Endometrial microvascular endothelial cells (primary cell): ENCODE measurements around the gene TP53RK. TPM values are rescaled to one million over a fixed set of nuclear protein-coding genes. Genes with fewer than 3 reads are reported as not detected.

Source experiments
- in situ Hi-C: cut with HindIII; loops from 2 replicates; pipeline ENCODE4 v1.10.0; 2017; ENCODE audit warnings: low sequenced_read_pairs, low pct_unique_long_range_greater_than_20kb; ENCODE audit errors: inconsistent ontology term
- total RNA-seq: library from RNA; depleted of rRNA; stranded (reverse); fragments of >200 nt; gene quantifications from one replicate; pipeline ENCODE4 v1.2.3, GENCODE V29; 2015; ENCODE audit errors: inconsistent ontology term

TP53RK gene
- total RNA-seq, 1 donor from 2014 or later, result 31.6 TPM

GRCh38 chr20:46646659-46647380 lies 42.4 kb downstream of the TP53RK start:
- in situ Hi-C loops, result no loop called here

GRCh38 chr20:46646122-46646521 lies 43.1 kb downstream of the TP53RK start:
- in situ Hi-C loops, result no loop called here

GRCh38 chr20:46644733-46645132 lies 44.5 kb downstream of the TP53RK start:
- in situ Hi-C loops, result no loop called here

GRCh38 chr20:46644160-46644559 lies 45.1 kb downstream of the TP53RK start:
- in situ Hi-C loops, result no loop called here

DNA sequence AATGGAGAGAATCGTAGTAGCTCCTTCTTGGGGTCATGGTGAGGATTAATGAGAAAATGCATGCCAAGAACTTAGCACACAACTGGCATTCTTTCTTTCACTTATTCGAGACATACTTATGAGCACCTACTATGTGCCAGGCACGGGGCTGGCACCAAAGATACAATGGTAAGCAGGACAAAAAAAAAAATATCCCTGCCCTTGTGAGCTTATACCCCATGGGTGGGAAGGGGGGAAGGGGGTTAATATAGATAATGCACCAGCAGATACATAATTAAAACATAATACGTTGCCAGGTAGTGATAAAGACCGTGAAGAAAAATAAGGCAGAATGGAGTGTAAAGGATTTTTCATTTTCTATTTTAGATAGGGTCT lies 46.3 kb downstream of the TP53RK start:
- in situ Hi-C loops, result no loop called here

DNA sequence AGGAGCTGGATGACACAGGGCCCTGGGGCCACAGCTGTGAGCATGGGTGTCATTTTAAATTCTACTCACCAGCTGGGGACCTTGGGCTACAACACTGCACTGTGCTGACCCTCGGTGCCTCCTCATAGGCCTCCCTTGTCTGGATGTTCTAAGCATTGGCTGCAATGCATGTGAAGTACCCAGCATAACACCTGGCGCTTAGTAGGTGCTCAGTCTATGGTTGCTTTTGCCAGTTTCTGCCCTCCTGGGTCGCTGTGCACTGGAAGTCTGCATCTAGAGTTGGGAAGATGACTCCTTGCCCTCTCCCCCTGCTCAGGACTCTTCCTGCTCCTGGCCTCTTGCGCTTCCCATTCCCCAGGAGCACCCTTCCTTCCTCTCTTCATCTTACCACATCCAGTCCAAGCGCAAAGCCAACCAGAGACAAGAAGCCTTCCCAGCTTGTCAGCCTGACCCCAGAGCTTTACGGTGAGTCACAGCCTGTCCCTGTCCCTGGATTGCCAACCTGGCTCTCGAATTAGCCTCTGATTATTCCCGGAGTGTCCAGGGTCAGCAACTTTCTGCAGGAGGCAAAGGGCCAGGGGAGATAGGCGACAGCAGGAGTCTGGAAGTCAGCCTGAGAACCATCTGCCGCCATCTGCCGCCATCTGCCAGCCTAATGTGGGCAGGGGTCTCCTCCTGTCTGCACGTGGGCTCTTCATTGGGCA lies 46.8 kb downstream of the TP53RK start:
- in situ Hi-C loops, result no loop called here

- in situ Hi-C loops, result no loop called here
Observed at GRCh38 chr20:46641424-46641823, 47.8 kb downstream of the TP53RK start.

DNA sequence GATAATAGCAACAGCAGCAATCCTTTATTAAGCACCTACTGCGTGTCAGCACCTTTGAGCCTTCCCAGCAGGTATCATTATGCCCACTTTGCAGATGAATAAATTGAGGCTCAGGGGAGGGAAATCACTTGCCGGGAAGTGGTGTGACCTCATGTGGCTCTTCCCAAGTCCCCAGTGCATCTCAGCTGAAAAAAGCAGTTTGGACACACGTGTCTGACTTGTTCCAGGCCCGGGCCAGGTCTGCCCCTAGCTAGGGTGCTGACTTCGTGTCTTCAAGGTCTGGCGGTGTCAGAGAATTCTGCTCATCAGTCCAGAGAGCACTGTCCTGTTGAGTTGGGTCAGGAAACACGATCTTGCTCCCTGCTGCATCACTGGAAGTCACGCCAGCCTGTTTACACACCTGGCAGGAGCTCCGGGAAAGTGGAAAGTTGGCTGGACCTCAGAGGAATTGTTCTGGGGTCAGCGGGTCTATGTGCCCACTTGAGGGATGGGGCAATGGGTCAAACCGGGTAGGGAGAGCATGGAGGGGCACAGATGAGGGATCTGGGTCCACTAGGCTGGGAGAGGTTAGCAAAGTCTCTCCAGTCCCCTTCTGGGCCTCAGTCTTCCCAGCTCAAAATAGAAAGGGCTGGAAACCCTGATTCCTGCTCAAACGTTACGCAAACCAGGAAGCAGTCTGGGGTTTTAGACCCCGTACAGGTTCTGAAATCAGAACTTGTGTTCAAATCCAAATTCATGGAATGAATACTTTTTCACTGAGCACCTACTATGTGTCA lies 48.5 kb downstream of the TP53RK start:
- in situ Hi-C loops, result no loop called here

DNA sequence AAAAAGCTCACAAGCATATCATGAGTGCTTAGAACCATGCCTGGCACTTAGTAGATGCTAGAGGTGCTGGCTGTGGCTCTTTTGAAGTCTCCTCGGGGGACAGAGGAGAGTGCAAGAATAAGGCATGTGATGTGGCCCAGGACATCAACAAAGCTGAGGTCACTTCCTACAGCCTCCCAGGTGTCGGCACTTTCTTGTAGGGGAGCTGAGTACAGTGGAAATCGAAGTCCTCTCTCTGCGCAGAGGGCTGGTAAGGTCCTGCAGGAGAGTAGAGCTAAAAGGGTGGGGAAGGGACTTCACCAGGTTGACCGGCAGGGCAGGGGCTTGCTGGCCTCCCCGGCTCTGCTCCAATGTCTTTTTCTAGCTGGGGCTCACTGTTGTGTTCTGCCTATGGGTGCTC lies 49.2 kb downstream of the TP53RK start:
- in situ Hi-C loops, result no loop called here

GRCh38 chr20:46639587-46639986 lies 49.7 kb downstream of the TP53RK start:
- in situ Hi-C loops, result no loop called here

GRCh38 chr20:46638898-46639274 lies 50.4 kb downstream of the TP53RK start:
- in situ Hi-C loops, result no loop called here

DNA sequence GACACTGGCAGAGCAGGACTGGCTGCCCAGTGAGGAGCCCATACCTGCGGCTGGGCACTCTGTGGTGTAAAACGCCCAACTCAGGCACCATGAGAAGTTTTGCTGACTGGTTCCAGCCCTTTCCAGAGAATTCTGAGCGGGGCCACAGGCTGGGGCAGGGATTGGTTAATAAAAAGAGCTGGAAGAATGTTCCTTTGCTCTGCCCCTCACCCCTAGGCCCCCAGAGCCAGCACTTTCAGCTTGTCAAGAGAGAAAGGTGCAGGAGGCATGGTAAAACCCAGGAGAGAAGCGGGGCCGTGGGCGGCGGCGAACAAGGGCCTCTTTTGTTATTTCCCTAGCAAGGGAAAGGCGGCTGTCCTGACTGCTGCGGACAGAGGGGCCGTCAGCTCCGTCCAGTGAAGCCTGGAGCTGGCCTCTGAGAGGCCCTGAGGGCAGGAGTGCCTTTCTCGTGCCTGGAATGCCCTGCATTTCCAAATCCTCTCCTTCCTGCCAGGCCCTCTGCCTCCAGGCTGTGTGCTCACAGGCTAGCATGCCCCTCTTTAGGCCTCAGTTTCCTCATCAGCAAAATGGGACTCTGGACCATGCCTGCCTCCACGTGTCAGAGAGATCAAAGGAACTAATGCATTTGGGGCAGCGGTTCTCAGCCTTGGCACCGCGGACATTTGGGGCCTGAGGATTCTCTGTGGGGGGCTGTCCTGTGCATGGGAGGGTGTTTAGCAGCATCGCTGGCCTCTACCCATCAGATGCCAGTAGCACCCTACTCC lies 50.9 kb downstream of the TP53RK start:
- in situ Hi-C loops, result no loop called here

DNA sequence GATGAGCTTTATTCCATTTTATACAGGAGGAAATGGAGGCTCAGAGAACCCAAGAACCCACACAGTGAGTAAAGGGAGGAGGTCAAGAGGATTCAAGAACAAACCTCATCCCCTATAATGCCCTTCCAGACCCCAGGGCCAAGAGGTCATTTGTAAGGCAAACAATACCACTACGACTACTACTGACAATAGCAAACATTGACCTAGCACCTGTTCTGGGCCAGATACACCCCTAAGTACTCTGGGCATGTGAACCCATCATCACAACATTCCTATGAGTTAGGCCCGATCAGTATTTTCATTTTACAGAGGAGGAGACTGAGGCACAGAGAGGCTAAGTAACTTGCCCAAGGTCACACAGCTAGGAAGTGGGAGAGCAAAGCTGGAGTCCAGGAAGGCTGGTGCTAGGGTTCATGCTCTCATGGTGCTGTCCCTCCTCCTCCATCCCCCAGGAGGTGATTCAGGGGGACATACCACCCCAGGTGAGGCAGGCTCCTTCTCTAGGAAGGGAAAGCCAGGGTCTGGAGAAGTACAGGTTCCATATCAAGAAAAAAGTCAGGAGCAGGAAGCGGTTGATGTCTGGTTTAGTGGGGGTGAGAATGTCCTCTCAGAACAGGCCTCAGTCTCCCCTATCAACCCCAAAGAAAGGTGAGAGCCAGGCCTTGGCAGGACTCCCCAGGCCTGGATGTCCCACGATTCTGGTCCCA lies 51.7 kb downstream of the TP53RK start:
- in situ Hi-C loops, result no loop called here

DNA sequence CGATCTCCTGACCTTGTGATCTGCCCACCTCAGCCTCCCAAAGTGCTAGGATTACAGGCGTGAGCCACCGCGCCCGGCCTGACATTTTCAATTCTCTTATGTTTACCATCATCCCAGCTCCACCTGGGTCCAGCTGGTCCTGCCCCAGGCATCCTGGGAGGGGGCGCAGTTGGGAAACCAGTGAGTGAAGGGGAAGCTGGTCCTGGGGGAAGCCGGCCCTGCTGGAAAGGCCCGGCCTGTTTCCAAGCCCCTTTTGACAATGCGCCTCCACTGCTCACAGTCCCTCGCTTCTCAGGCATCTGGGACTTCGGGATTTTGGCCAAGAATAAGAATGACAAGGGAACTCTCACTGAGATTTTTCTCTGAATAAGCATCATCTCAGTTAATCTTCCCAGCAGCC lies 52.2 kb downstream of the TP53RK start:
- in situ Hi-C loops, result no loop called here

GRCh38 chr20:46636514-46636913 lies 52.7 kb downstream of the TP53RK start:
- in situ Hi-C loops, result no loop called here

GRCh38 chr20:46635514-46636136 lies 53.6 kb downstream of the TP53RK start:
- in situ Hi-C loops, result no loop called here

GRCh38 chr20:46634528-46634927 lies 54.7 kb downstream of the TP53RK start:
- in situ Hi-C loops, result no loop called here
